MG63 (cell line): ENCODE data around the gene ZMIZ2. TPM values are rescaled to one million over a fixed set of nuclear protein-coding genes. Genes with fewer than 3 reads are reported as not detected.
"Not testable (repeated sequence)": the region's sequence is repeated elsewhere in the genome, so short reads cannot be mapped to it uniquely, and the experiment has no call there.

Experiments
- DNase-seq: peaks from one replicate; pipeline ENCODE4 v3.0.0-alpha.2; 2020
- H3K27me3 ChIP-seq: fragments of 250-450 bp; sonication (Bioruptor Pico); 2 replicates; pipeline ENCODE4 v1.5.1; 2020; ENCODE audit warnings: mild to moderate bottlenecking, moderate library complexity
- H3K36me3 ChIP-seq: fragments of 250-450 bp; sonication (Bioruptor Pico); 2 replicates; pipeline ENCODE4 v1.5.1; 2020; ENCODE audit warnings: mild to moderate bottlenecking, moderate library complexity
- H3K4me3 ChIP-seq: fragments of 250-450 bp; sonication (Bioruptor Pico); 2 replicates; pipeline ENCODE4 v1.5.1; 2020; ENCODE audit warnings: mild to moderate bottlenecking, moderate library complexity
- H3K9me3 ChIP-seq: fragments of 250-450 bp; sonication (Bioruptor Pico); 2 replicates; pipeline ENCODE4 v1.5.1; 2020; ENCODE audit warnings: mild to moderate bottlenecking, moderate library complexity
- total RNA-seq: library from RNA; depleted of rRNA; stranded (reverse); fragments of >200 nt; shearing (Covaris generic); gene quantifications from 2 replicates; pipeline ENCODE4 v1.2.3, GENCODE V29; 2014; ENCODE audit warnings: low replicate concordance; rRNA removed

Gene ZMIZ2
- total RNA-seq, 1 experiment from 2014 or later = 2.0 TPM

- no peak for DNase-seq
- Histone ChIP-seq H3K4me3 (no peak overlapping the region), H3K9me3 (no peaks in the 10 kb centered on the region), H3K27me3 (no peaks in the 10 kb centered on the region), H3K36me3 (peaks cover 68% of the 10 kb centered on the region)
Measured at GRCh38 chr7:44802418-44803025, 53.9 kb downstream of the ZMIZ2 start.

GRCh38 chr7:44803828-44804519, 55.3 kb downstream of the ZMIZ2 start:
- not testable (repeated sequence) for H3K9me3 ChIP-seq, DNase-seq, H3K4me3 ChIP-seq, H3K27me3 ChIP-seq
- peaks cover 53% of the 10 kb centered on the region for H3K36me3 ChIP-seq

GRCh38 chr7:44805950-44806349, 57.3 kb downstream of the ZMIZ2 start:
- H3K4me3 ChIP-seq = no peak overlapping the region
- peaks cover 34% of the 10 kb centered on the region for H3K36me3 ChIP-seq
- no peaks in the 10 kb centered on the region for H3K27me3 ChIP-seq
- no peaks in the 10 kb centered on the region for H3K9me3 ChIP-seq
- DNase-seq = no peak

GRCh38 chr7:44808914-44809393, 60.3 kb downstream of the ZMIZ2 start:
- no peaks in the 10 kb centered on the region for H3K9me3 ChIP-seq
- H3K27me3 ChIP-seq = no peaks in the 10 kb centered on the region
- H3K36me3 ChIP-seq = peaks cover 4% of the 10 kb centered on the region
- no peak overlapping the region for H3K4me3 ChIP-seq
- DNase-seq = no peak

- H3K27me3 ChIP-seq = no peaks in the 10 kb centered on the region
- no peaks in the 10 kb centered on the region for H3K36me3 ChIP-seq
- H3K9me3 ChIP-seq = no peaks in the 10 kb centered on the region
- no peak overlapping the region for H3K4me3 ChIP-seq
- DNase-seq = no peak
Measured at GRCh38 chr7:44811093-44811492, 62.4 kb downstream of the ZMIZ2 start.

- no peak for DNase-seq
- Histone ChIP-seq H3K36me3 (no peaks in the 10 kb centered on the region), H3K27me3 (no peaks in the 10 kb centered on the region), H3K9me3 (no peaks in the 10 kb centered on the region), H3K4me3 (no peak overlapping the region)
Measured at GRCh38 chr7:44811571-44811970, 62.9 kb downstream of the ZMIZ2 start.

GRCh38 chr7:44814919-44815318, 66.3 kb downstream of the ZMIZ2 start:
- no peaks in the 10 kb centered on the region for H3K9me3 ChIP-seq
- H3K27me3 ChIP-seq = no peaks in the 10 kb centered on the region
- no peak overlapping the region for H3K4me3 ChIP-seq
- H3K36me3 ChIP-seq = no peaks in the 10 kb centered on the region
- DNase-seq = no peak

GRCh38 chr7:44819292-44819691, 70.6 kb downstream of the ZMIZ2 start:
- Histone ChIP-seq H3K4me3 (no peak overlapping the region), H3K27me3 (no peaks in the 10 kb centered on the region), H3K36me3 (no peaks in the 10 kb centered on the region; the same call in 1 of the 2 replicates), H3K9me3 (no peaks in the 10 kb centered on the region)
- DNase-seq = no peak

Other genes starting within 250 kb of the ZMIZ2 start
- 0.07 TPM in 1 of 2 replicates, not detected in the other for gene NPC1L1, start 207.5 kb upstream of the ZMIZ2 start, total RNA-seq
- 92.8 and 155 TPM in 2 replicates for gene DDX56, start 174.9 kb upstream of the ZMIZ2 start, total RNA-seq
- gene TMED4, start 166.6 kb upstream of the ZMIZ2 start, total RNA-seq = 113 and 152 TPM in 2 replicates
- gene OGDH, start 142.2 kb upstream of the ZMIZ2 start, total RNA-seq = 31.6 and 54.0 TPM in 2 replicates
- 6,024 and 6,806 TPM in 2 replicates for gene PPIA, start 47.8 kb downstream of the ZMIZ2 start, total RNA-seq
- gene H2AZ2, start 99.2 kb downstream of the ZMIZ2 start, total RNA-seq = 352 and 425 TPM in 2 replicates
- gene PURB, start 136.7 kb downstream of the ZMIZ2 start, total RNA-seq = 12.0 and 18.0 TPM in 2 replicates
- gene MYO1G, start 230.2 kb downstream of the ZMIZ2 start, total RNA-seq = 0.03 TPM in 1 of 2 replicates, not detected in the other